PC-9 (cell line): ENCODE data around the gene MYO3B. TPM values are rescaled to one million over a fixed set of nuclear protein-coding genes. Genes with fewer than 3 reads are reported as not detected.

ENCODE experiments used
- BruUV-seq: library from RNA; stranded (reverse); fragments of 400-500 nt; replicated peaks from 2 replicates; lab custom pipeline; 2021; lab: Mats Ljungman, UMichigan
- CTCF ChIA-PET: fragments of 300-600 bp; sonication (Branson Sonifier 250); formaldehyde crosslinking; loops from one replicate; lab custom pipeline; 2022; ENCODE audit warnings: antibody characterized with exemption; lab: Charles Lee
- POLR2A ChIA-PET: fragments of 300-600 bp; sonication (Branson Sonifier 250); formaldehyde crosslinking; loops from one replicate; lab custom pipeline; 2022; ENCODE audit warnings: antibody characterized with exemption; ENCODE audit not compliant: unreplicated experiment; lab: Charles Lee
- DNase-seq, 2 experiments: peaks; one replicate each; pipeline versions ENCODE4 v3.0.0 to v3.0.0-alpha.2; 2015 to 2022; ENCODE audit warnings: mixed read lengths in 1 of 2
- H2AFZ ChIP-seq: fragments of 200-600 bp; sonication (generic); 2 replicates; pipeline ENCODE4 v1.8.1; 2017; ENCODE audit warnings: antibody characterized with exemption
- H3F3A ChIP-seq: fragments of 200-600 bp; sonication (generic); 2 replicates; pipeline ENCODE4 v1.8.1; 2017; ENCODE audit warnings: antibody characterized with exemption, mild to moderate bottlenecking, low read depth; ENCODE audit not compliant: insufficient read depth
- H3K27ac ChIP-seq: fragments of 200-600 bp; sonication (generic); 2 replicates; pipeline ENCODE4 v1.6.1; 2016; ENCODE audit warnings: mixed run types
- H3K27me3 ChIP-seq: fragments of 200-600 bp; sonication (generic); 2 replicates; pipeline ENCODE4 v1.6.1; 2016; ENCODE audit warnings: low read depth, mixed run types; ENCODE audit not compliant: insufficient read depth
- H3K36me3 ChIP-seq: fragments of 200-600 bp; sonication (generic); 2 replicates; pipeline ENCODE4 v1.6.1; 2016; ENCODE audit warnings: low read depth, mixed run types
- H3K4me1 ChIP-seq: fragments of 200-600 bp; sonication (generic); replicated peaks from 2 replicates; pipeline ENCODE4 v1.6.1; 2016; ENCODE audit warnings: mixed run types; ENCODE audit not compliant: insufficient read depth
- H3K4me2 ChIP-seq: fragments of 200-600 bp; sonication (generic); 2 replicates; pipeline ENCODE4 v1.6.1; 2017; ENCODE audit warnings: mixed run types
- H3K4me3 ChIP-seq: fragments of 200-600 bp; sonication (generic); 2 replicates; pipeline ENCODE4 v1.6.1; 2016; ENCODE audit warnings: mixed run types
- H3K79me2 ChIP-seq: fragments of 200-600 bp; sonication (generic); 2 replicates; pipeline ENCODE4 v1.6.1; 2017; ENCODE audit warnings: low read depth, mixed run types
- H3K9me2 ChIP-seq: fragments of 200-600 bp; sonication (generic); 2 replicates; pipeline ENCODE4 v1.8.1; 2017; ENCODE audit warnings: mild to moderate bottlenecking; ENCODE audit not compliant: insufficient read depth
- H3K9me3 ChIP-seq: fragments of 200-600 bp; sonication (generic); 2 replicates; pipeline ENCODE4 v1.8.1; 2016; ENCODE audit warnings: low read depth; ENCODE audit not compliant: insufficient read depth
- H4K20me1 ChIP-seq: fragments of 200-600 bp; sonication (generic); 2 replicates; pipeline ENCODE4 v1.8.1; 2017; ENCODE audit not compliant: insufficient read depth
- EZH2 ChIP-seq: fragments of 200-600 bp; sonication (generic); IDR thresholded peaks from 2 replicates; pipeline ENCODE4 v1.8.0; 2017; ENCODE audit warnings: antibody characterized with exemption, low read depth
- intact Hi-C: fragments of 100-400 bp; cut with micrococcal nuclease; formaldehyde crosslinking; loops from one replicate; pipeline ENCODE4 v1.10.0; 2022; ENCODE audit not compliant: unreplicated experiment
- total RNA-seq: library from RNA; stranded (reverse); gene quantifications from 2 replicates; pipeline ENCODE4 v1.2.3, GENCODE V29; 2021
- TF ChIP-seq, protein P1 (sequence below): fragments of 200-600 bp; sonication (generic); conservative IDR thresholded peaks from 2 replicates; pipeline ENCODE4 v1.6.1; 2017; ENCODE audit warnings: mixed run types, antibody characterized with exemption, mild to moderate bottlenecking, moderate library complexity

MYO3B gene
- total RNA-seq, 1 experiment from 2014 or later: 5.3 TPM

DNA sequence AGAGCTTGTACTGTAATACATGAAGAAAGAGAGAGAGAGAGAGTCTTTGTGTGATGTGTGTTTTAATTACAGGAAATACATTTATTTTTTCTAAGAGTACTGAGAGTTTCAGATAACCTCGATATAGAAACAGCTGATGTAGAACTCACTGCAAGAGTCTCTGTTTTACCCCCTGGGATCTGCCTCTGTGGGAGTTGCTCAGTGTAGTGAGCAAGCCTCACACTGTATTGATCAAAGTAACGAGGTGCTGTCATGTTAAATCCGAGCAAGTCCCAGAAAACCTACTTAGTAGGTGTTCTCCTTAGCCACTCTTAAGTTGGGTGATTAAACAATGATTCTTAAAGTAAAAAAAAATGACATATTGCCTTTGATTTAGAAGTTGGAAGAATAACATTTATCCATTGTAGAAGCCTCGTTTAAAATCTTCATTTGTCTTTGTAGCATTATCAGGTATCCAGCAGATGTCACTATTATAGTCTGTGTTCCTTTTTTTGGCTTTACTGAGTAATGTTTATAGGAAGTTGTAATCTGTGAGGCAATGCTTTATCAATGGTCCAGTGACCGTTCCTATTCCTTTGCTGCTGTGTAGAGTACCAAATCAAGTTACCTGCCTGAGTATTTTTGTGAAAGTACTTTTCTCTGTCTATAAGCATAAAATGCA lies 219.0 kb downstream of the MYO3B start:
- H3K79me2 ChIP-seq: no peaks in the 10 kb centered on the region
- H3F3A ChIP-seq: no peaks in the 10 kb centered on the region
- no peak overlapping the region for H3K4me3 ChIP-seq
- no peaks in the 10 kb centered on the region for H3K36me3 ChIP-seq
- TF ChIP-seq, protein P1, sequence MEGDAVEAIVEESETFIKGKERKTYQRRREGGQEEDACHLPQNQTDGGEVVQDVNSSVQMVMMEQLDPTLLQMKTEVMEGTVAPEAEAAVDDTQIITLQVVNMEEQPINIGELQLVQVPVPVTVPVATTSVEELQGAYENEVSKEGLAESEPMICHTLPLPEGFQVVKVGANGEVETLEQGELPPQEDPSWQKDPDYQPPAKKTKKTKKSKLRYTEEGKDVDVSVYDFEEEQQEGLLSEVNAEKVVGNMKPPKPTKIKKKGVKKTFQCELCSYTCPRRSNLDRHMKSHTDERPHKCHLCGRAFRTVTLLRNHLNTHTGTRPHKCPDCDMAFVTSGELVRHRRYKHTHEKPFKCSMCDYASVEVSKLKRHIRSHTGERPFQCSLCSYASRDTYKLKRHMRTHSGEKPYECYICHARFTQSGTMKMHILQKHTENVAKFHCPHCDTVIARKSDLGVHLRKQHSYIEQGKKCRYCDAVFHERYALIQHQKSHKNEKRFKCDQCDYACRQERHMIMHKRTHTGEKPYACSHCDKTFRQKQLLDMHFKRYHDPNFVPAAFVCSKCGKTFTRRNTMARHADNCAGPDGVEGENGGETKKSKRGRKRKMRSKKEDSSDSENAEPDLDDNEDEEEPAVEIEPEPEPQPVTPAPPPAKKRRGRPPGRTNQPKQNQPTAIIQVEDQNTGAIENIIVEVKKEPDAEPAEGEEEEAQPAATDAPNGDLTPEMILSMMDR: peak; percentile 62
- no peak for TF ChIP-seq EZH2
- no peaks in the 10 kb centered on the region for H3K27me3 ChIP-seq
- H4K20me1 ChIP-seq: no peaks in the 10 kb centered on the region
- H2AFZ ChIP-seq: no peak overlapping the region
- no peaks in the 10 kb centered on the region for H3K4me1 ChIP-seq
- no TSS peak for BruUV-seq
- H3K4me2 ChIP-seq: no peak overlapping the region
- no peaks in the 10 kb centered on the region for H3K9me2 ChIP-seq
- ChIA-PET CTCF (interaction anchor here (0.6 kb wide), 1 partner anchor 283 kb away, joined by 3 read pairs; no protein-coding TSS in a partner anchor), POLR2A (no interaction called here)
- H3K9me3 ChIP-seq: no peaks in the 10 kb centered on the region
- no peak for DNase-seq
- intact Hi-C loops: loop anchor here (1.0 kb wide), 1 partner anchor 415 kb away; no protein-coding TSS in a partner anchor
- no peak overlapping the region for H3K27ac ChIP-seq

- Histone ChIP-seq H3K27me3 (no peaks in the 10 kb centered on the region), H3F3A (no peaks in the 10 kb centered on the region), H3K4me1 (peaks cover 14% of the 10 kb centered on the region), H3K4me2 (no peak overlapping the region), H3K9me3 (no peaks in the 10 kb centered on the region), H4K20me1 (no peaks in the 10 kb centered on the region), H3K4me3 (no peak overlapping the region), H3K36me3 (no peaks in the 10 kb centered on the region), H3K79me2 (no peaks in the 10 kb centered on the region), H3K9me2 (no peaks in the 10 kb centered on the region), H2AFZ (no peak overlapping the region), H3K27ac (no peak overlapping the region)
- POLR2A ChIA-PET: no interaction called here
- TF ChIP-seq, protein P1: no peak
- TF ChIP-seq EZH2: no peak
- CTCF ChIA-PET: no interaction called here
- no TSS peak for BruUV-seq
- intact Hi-C loops: no loop called here
- no peak for DNase-seq
Observed at GRCh38 chr2:170401187-170401586, 223.2 kb downstream of the MYO3B start.

DNA sequence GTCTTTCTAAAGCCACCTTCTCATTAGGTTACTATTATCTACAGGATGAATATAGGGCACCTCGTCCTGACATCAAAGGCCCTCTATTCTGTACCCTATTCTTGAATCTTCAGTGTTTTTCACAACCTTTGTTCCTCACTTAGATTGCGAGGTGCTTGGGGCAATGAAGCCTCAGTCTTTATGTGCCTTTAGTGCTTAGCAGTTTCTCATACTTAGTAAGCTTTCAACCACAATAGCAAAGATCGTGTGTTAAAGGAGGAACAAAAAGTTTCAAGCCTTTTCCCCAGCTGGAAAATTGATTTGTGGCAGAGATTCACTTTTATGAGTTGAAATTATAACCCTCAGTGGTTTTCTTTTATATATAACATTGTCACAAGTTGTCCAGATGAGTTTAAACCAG lies 226.9 kb downstream of the MYO3B start:
- intact Hi-C loops: loop anchor here (5.0 kb wide), 1 partner anchor 122 kb away; no protein-coding TSS in a partner anchor
- Histone ChIP-seq H3K4me2 (no peak overlapping the region), H3K27ac (no peak overlapping the region), H3K9me3 (no peaks in the 10 kb centered on the region), H3F3A (no peaks in the 10 kb centered on the region), H3K9me2 (no peaks in the 10 kb centered on the region), H3K27me3 (no peaks in the 10 kb centered on the region), H4K20me1 (no peaks in the 10 kb centered on the region), H3K4me3 (no peak overlapping the region), H3K36me3 (no peaks in the 10 kb centered on the region), H3K79me2 (no peaks in the 10 kb centered on the region), H3K4me1 (peaks cover 15% of the 10 kb centered on the region), H2AFZ (no peak overlapping the region)
- ChIA-PET CTCF (no interaction called here), POLR2A (no interaction called here)
- TF ChIP-seq EZH2: no peak
- TF ChIP-seq, protein P1: no peak
- DNase-seq: no peak
- no TSS peak for BruUV-seq
